GM18907 (cell line): ENCODE measurements around the gene IRF4.
"Not testable (repeated sequence)": the region's sequence is repeated elsewhere in the genome, so short reads cannot be mapped to it uniquely, and the experiment has no call there.

Source experiments
- ATAC-seq: cut with Tn5 transposase; IDR thresholded peaks from one replicate; pipeline ENCODE4 v1.9.1; 2021; ENCODE audit warnings: mild to moderate bottlenecking, moderate library complexity; ENCODE audit not compliant: unreplicated experiment

The IRF4 gene

DNA sequence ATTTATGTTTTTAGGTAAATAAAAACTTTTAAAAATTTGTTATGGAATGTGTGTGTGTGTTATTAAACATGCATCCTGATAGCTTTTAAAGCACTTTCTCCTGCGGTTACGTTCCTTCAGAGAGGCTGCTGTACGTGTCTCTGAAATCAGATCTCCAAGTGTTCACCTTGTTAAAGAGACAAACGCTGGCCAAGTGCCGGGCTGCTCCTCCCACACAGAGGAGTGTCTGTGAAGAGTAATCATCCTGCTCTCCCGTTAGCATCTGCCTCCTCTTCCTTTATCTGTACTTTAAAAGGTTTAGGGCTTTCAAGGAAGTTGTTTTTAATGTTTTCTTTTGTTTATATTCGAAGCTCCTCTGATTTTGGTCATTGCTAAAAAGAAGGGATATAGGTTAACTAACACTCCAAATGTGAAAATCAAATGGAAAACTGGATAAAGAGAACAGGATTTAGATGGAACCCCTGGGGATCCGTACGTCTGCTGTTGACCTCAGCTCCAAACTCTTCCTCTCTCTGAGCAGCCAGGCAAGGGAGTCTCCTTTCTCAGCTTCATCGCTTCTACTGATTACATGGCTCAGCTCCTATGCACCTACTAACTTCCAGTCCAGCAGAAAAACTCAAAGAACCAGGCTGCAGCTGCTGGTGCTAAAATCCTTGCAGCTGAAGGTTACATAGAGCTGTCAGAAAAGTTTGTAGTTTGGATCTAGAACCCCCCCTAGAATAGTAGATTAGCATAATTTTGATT, 20.0 kb downstream of the IRF4 start:
- no peak for ATAC-seq

DNA sequence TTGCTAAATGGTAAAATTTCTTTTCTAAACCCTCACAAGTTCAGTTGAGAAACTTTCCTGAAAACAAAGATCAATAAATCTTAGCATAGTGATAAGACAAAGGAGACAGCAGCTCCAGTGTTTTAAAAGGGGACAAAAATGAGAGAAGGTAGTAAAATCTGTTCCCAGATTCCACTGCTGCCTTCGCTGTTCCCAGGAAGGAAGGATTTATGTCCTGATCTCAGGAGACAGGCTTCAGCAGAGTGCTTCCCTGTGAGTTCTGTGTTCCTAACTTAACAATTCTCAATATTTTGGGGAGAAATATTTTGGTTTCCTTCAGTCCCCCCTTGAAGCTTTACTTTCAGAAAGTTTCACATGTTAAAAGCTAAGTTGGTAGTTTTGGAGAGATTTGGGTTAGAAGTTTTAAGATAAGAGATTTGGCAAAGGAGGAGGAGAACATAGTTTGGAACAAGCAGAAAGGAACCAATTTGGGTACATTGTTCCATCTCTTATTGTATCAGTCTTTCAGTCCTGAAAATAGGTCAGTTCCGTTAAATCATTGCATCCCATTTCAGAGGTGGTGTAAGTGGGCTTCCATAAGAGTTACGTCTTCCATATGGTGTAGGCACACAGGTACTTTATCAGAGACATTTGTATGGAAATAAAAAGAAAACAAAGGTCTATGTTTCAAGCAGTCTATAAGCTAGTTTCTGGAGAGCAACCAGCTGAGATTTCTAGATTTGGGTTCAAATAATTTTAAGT, 20.8 kb downstream of the IRF4 start:
- no peak for ATAC-seq

DNA sequence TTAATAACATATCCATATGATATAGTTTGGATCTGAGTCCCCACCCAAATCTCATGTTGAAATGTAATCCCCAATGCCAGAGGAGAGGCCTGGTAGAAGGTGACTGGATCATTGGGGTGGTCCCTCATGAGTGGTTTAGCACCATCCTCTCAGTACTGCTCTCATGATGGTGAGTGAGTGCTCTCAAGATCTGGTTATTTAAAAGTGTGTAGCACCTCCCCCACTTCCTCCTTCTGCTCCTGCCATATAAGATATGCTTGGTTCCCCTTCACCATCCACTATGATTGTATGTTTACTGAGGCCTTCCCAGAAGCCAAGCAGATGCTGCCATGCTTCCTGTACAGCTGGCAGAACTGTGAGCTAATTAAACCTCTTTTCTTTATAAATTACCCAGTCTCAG, 22.9 kb downstream of the IRF4 start:
- ATAC-seq, result no peak

DNA sequence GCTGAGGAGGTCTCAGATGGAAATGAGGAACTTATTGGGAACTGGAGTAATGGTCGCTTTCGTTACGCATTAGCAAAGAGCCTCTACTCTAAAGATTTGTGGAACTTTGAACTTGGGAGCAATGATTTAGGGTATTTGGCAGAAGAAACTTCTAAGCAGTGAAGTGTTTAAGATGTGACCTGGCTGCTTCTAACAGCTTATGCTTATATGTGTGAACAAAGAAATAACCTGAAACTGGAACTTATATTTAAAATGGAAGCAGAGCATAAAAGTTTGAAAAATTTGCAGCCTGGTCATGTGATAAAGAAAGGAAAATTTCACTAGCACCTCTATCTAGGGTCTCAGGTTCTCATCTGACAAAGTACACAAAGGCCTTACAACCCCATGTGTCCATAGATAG, 23.5 kb downstream of the IRF4 start:
- no peak for ATAC-seq

DNA sequence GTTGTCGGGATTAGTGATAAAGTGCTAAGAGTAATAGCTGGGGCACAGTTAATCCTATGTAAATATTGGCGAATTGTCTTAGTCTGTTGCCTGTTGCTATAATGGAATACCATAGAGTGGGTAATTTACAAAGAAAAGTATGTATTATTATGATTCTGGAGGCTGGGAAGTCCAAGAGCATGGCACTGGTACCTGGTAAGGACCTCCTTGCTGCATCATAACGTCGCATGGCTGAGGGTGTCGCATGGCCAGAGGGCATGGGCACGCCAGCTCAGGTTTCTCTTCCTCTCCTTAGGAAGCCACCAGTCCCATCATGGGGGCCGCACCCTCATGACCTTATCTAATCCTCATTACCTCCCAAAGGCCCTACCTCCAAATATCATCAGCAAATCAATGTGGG, 29.7 kb downstream of the IRF4 start:
- no peak for ATAC-seq

DNA sequence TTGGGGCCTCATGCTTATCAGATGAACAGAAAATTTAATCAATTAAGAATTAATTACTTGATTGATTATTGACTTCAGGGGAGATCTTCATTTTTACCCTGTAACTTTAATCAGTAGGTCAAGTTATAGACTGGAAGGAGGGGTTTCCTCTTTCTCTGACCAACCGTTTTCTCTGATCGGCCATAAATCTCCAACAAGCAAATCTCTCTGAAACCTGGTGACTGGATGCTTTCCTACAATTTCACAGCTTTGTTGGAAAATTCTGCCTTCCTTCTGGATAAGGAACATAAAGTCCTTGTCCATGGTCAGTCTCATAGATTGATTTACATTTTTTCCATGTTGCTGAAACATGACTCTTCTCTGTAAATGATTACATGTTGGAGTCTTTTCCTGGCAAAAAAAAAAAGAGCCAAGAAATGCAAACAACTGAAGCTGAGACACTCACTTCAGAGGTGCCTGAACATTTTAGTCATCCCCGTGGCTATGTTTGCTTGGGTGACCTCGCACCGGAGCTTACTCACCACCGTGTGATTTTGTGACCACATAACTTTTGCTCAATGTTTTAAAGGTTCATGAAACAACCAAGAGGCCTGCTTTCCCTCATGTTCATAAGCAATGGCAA, 31.0 kb downstream of the IRF4 start:
- peak; percentile 90 for ATAC-seq

DNA sequence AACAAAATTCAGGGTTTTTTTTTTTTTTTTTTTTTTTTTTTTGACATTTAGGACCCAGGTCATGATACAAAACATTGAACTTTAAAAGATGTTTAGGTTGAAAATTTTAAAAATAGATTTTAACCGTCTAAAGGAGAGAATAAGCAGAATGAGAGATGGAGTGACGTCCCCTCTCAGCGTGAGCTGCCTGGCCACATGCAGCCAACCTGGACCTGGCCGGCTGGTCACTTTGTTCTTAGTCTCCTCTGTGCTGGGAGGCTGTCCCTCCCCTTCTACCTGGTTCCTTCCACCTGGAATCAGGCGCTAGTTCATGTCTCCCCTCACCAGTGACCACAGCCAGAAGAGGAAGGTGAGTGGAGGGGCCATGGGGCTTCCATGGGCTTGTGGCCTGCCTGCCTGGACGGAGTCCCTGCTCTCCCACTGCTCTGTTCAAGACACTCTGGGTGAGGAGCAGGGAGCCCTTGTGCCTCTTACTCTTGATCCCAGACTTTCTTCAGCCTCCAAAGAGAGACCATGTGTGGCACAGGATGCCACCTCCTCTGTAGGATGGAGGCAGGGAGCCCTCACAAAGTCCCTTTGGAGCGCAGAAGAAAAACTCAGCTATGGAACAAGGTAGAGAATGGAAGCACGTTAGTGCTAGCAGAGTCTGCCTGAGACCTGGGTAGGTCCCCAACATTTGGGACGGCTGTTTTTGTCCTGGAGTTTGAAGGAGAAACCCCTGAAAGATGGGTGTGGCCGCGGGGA, 31.7 kb downstream of the IRF4 start:
- no peak for ATAC-seq

DNA sequence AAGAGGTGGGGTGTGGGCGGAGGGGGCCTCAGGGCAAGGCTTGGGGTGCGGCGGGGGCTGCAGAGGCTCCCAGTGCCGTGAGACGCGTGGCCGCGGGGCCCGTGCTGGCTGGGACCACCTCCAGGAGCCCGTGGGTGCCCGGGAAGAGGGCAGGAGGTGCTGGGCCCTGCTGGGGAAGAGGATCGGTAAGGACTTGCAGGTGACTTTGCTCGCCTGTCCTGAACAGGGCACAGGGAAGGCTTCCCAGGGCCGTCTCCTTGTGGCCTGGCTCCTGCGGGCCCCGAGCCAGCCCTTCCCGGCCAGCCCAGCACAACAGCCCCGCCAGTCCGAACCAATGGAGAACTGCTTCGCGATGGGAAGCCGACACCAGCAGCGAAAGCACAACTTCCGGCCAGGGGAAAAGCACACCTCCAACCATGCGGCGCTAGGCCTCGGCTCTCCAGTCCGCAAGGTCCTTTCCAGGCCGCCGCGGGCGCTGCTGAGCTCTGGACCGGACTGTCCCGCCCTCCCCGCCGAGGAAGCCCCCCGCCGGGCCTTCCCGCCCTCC, 32.3 kb downstream of the IRF4 start:
- ATAC-seq, result no peak

DNA sequence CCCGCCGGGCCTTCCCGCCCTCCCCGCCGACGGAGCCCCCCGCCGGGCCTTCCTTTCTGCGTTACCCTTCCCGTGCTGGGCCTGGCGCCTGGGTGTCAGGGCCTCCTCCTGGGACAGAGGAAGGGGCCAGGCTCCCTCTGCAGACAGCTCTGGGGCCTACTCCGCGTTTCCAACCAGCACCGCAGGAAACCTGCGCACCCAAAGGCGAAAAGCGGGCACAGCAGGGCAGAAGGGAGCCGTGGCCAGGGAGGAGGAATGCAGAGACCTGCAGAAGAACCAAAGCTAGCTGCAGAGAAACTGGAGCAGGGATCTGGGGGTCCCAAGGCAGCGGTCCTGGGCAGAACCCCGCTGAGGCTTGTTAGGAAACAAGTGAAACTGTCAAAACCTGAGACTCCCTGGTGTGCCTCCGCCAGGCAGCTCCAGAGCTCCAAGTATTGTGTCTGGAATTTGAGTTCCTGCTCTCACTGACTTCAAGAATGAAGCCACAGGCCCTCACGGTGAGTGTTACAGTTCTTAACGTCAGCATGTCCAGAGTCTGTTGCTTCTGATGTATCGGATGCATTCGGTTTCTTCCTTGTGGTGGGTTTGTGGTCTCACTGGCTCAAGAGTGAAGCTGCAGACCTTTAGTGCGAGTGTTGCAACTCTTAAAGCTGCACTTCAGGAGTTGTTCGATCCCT, 33.3 kb downstream of the IRF4 start:
- no peak for ATAC-seq

DNA sequence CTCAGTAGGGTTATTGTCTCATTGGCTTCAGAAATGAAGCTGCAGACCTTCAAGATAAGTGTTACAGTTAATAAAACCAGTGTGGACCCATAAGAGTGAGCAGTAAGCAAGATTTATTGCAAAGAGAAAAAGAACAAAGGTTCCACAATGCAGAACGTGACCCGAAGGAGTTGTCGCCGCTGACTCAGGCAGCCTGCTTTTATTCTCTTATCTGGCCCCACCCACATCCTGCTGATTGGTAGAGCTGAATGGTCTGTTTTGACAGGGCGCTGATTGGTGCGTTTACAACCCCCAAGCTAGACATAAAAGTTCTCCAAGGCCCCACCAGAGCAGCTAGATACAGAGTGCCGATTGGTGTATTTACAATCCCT, 33.9 kb downstream of the IRF4 start:
- ATAC-seq, result not testable (repeated sequence)

DNA sequence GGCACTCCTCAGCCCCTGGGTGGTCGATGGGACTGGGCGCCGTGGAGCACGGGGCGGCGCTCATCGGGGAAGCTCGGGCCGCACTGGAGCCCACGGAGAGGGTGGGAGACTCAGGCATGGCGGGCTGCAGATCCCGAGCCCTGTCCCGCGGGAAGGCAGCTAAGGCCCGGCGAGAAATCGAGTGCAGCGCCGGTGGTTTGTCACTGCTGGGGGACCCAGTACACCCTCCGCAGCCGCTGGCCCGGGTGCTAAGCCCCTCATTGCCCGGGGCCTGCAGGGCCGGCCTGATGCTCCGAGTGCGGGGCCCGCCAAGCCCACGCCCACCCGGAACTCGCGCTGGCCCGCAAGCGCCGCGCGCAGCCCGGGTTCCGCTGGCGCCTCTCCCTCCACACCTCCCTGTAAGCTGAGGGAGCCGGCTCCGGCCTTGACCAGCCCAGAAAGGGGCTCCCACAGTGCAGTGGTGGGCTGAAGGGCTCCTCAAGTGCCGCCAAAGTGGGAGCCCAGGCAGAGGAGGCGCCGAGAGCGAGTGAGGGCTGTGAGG, 34.7 kb downstream of the IRF4 start:
- ATAC-seq, result not testable (repeated sequence)

DNA sequence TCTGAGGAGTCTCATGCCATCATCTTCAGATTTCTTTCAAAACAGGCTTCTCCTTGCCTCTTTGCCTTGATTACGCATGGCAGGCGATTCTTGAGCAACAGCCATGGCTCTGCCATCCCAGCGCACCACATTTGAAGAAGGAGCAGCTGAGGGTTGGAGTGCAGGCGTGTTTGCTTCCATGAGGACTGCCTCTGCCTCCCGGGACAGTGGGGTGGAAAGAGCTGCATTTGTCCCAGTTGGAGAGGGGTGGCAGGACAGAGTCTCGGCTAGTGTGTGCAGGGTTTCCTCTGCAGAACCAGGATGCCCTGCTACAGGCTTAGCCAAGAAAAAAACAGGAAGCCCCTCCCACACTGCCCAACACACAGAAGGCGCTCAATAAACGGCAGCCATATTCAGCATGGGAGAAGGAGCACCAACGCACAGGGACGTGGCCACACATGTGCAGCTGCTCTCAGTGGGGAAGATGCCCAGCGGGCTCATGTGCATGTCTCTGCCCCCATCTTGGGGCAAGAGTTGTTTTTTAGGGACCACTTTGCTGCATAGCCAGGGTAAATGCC, 36.6 kb downstream of the IRF4 start:
- ATAC-seq, result no peak

DNA sequence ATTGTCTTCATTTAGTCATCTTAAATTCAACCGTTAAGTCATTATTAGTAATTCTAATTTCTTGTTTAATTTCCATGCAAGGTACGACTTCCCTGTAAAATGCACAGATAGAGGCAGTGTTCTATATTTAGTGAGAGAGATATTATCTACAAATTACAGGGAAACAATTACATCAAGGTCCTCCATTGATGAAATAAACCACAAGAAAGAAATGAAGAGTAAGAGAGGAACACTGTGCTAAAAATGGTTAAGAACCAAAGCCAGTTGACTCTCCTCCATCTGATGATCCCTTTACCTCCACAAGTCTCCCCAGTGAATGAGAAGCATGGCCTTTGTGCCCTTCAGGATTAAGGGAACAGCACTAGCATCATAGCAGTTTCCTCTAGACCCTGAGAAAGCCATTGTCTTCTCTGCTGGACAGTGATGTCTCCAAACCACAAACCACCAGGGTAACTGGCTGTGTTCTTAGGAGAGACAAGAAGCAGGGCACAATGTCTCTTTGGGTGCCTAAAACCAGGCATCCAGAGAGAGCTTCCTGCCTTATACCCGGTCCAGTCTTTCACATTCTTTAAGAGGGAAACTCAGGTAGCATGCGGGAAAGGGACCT, 38.1 kb downstream of the IRF4 start:
- no peak for ATAC-seq

DNA sequence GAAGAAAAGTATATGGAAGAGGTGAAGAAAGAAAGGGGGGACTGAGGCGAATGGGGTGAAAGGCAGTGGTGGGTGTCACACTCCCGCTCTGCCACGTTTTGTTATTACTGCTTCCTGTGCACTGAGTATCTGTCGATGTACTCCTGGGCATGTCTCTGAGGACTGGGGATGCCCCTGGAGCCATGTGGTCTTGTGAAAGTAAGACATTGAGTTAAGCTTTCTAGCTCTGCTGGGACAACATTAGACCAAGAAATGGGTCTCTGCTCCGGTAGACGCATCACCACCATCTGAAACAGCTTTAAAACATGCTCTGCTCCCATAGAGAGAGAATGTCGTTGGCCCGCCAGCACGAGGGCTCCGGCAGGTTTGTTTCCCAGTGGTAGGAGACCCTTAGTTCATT, 40.0 kb downstream of the IRF4 start:
- ATAC-seq, result peak; percentile 47

DNA sequence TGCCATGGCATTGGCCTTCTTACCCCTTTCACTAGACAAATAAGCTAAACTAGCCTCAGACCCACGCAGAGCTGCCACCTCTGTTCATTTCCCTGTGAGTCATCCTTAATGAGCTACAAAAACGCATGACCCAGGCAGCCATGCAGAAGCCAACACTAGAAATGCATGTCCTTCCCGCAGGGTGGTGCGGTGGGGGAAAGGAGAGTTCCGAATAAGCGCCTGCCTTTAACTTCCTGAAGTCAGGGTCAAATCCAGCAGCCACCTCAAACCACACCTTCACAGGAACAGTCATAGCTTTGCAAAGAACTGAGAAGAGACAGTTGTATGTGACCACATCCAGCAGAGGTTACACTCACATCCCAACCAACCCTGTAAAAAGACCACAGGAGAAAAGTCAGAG, 40.4 kb downstream of the IRF4 start:
- ATAC-seq, result no peak

DNA sequence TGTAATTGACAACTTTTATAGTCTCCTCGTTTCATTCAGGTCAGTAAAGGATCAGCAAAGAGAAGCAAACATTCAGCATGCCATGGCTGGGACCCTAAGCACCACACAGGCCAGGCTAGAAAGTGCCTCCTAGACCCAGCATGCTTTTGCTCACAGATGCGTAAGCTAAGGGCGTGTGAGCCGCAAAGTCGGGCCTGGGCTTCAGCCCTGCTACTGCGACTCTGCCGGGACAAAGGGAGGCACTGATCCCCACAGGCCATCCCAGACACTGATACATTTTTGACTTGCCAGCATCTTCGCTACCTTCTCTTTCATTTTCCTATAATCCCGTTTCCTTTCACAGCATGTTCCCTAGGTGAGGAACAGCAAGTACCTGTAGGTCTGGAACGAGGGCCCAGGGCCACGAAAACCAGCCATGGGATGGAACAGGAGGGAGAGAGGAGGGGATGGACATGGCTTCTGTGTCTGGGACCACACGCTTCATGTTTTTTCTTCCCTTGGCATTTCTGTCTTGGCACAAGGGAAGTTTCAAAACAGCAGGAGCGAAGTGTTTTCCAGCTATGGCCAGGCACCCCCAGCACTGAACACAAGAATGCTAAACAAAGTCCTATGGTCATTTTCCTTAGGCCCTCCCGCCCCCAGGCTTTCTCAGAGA, 42.6 kb downstream of the IRF4 start:
- no peak for ATAC-seq

DNA sequence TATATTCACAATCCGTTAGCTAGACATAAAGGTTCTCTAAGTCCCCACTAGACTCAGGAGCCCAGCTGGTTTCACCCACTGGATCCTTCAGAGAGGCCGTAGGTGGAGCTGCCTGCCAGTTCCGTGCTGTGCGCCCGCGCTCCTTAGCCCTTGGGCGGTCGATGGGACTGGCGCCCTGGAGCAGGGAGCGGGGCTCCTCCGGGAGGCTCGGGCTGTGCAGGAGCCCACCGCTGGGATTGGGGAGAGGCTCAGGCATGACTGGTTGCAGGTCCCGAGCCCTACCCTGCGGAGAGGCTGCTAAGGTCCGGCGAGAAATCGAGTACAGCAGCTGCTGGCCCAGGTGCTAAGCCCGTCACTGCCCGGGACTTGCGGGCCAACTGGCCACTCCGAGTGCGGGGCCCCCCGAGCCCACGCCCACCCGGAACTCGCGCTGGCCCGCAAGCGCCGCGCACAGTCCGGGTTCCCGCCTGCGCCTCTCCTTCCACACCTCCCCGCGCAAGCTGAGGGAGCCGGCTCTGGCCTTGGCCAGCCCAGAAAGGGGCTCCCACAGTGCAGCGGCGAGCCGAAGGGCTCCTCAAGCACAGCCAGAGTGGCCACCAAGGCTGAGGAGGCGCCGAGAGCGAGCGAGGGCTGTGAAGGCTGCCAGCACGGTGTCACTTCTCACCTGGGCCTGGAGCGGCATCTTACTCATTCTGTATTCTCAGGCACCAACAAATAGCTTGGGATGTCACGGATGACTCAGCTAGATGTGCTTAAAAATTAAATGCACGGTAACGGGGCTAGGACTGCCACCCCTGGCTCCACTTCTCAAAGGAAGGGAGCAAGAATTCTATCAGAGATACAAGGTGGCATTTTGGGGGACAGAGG, 44.1 kb downstream of the IRF4 start:
- ATAC-seq, result no peak
